Activated T-cell treated with anti-CD3 and anti-CD28 coated beads for 48 hours (primary cell): Measurements from ENCODE around the gene SLC15A3.

Experiments
- DNase-seq: peaks from one replicate; pipeline ENCODE4 v3.0.0-alpha.2; 2020; ENCODE audit warnings: low read depth

SLC15A3 gene

DNA sequence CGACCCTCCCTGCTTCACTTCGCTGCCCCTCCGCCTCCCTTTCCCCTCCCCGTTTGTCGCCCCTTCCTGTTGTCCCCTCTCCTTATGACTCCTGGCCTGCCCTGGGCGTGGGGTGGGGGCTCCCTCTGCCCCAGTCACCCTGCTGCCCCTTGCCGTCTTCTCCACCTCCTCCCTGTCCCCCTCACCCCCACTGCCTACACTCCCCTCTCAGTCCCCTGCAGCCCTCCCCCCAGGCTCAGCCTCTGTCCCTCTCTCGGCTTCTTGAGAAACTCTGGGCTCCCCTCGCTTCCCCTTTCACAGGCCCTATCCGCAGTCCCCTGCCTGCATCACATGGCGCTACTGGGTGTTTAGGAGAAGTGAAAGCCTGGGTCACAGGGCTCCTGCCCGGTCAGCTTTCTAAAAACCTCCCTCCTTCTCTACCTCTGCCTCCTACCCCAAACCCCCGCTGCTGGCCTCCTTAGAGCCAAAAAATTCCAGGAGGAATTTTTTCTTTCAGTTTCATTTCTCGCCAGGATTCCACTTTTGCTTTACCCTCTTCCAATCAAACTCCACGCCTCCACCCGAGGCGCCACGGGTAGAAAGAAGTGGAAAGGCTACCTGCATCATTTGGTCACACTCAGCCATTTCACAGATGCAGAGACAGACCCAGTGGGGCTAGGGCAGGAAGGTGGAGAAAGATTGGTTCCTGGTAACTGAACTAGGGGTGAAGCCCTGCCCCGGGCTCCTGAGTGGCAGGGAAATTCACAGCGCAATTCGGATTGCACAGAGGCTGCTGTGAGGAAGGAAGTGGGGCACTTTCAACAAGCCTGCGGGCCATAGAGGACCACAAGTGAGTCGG, at the start of gene SLC15A3:
TSS of gene SLC15A3 (minus strand) at position 273 of the 838 bp plus-strand sequence. CDS start 625 bp downstream, outside the sequence.
- no peak for DNase-seq

DNA sequence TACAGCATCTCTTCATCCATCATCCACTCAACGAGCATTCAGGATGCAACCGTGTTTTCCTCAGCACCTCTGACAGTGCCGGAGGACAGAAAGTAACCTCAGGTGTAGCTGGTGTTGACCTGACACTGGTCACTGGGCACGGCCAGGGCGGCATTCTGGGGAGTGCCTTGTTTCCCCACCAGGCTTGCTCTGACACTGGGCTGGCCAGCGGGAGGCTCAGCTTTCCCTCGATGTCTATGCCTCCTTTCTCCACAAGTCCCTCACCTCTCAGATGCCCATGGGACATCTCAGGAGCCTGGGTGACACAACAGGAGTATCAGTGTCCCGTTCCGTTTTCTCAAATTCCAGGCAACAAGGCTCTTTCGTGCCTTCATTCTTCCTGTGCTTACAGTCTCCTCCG, 48.5 kb upstream of the SLC15A3 start:
- DNase-seq, result no peak

DNA sequence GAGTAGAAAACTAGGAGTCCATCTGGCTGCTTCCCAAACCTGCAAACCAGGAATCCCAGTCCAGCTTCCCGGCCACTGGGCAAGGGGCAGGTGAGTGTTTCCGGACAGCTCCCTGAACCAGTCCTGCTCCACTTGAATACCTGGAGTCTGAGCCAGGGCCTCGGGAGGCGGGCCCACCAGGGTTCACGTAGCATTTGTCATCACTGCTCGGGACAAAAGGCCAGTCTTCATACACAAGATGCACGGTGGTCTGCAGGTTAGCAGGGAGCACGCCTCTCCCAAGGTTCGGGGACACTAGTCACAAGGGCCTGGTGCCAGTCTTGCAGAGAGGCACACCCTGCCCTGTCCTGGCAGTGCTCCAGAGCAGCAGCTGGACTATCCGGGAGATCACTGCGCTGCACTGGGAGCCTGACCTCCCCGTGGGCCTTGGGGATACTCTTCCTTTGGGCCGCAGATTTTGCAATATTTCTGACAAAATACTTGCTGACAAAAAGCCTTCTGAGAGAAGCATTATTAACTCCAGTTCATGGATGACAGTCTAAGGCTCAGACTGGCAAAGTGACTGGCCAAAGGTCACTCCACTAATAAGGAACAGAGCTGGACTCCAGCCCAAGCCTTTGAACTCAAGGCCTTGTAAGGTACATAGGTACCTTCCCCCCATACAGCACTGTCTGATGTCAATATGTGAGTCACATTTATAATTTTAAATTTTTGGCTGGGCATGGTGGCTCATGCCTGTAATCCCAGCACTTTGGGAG, 44.6 kb upstream of the SLC15A3 start:
- no peak for DNase-seq

DNA sequence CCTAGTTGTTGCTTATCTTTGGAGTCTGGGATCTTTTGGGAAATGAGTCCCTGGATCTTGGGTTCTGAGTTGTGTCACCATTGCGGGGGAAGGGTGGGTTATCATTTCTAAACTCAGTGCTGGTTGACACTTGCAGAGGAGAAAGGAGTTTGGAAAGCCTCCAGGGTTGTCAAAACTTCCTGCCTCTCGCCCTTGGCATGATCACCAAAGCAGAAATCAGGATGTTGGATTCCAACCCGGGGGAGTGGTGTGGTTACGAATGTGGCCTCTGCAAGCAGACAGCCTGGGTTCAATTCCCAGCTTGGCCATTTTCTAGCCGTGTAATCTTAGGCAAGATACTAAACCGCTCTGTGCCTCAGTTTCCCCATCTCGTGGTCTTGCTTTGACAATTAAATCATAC, 43.8 kb upstream of the SLC15A3 start:
- DNase-seq, result no peak

DNA sequence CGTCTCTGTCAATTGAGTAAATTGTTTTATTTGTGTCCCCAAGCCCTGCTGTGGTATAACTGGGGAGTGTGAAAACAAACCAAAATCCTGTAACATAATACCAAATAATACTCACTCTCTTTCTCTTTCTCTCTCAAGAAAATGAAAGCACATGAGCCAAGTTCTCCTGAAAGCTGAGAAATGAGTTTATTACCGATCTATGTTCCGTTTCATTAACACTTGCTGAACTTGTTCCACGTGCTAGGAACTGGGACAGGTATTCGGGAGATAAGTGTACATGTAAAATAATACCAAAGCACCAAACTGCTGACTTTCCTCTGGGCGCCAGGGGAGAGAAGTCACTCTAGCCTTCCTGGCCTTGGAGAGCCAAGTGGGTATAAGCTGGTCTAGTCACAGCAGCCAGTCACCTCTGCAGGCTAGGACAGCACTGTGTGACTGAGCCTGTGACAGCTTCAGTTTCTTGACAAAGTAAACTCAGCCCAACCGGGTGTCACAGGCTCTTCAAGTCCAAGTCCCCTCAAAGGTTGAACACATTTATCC, 42.6 kb upstream of the SLC15A3 start:
- no peak for DNase-seq

DNA sequence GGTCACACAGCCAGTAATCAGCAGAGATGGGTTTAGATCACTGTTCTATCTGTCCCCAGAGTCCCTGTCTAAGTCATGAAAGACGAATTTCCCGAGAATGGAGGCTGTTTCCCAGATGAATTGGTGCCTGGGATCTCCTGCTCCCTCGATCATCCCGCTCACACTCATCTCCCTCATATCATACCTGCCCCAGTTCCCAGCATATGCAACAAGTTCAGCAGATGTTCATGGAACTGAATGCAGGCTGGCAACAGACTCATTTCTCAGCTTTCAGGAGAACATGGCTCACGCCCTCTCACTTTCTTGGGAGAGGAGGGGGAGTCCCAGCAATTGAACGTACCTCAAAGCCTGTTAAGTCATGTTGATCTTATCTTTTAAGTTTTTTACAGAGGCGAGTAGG, 41.6 kb upstream of the SLC15A3 start:
- no peak for DNase-seq

DNA sequence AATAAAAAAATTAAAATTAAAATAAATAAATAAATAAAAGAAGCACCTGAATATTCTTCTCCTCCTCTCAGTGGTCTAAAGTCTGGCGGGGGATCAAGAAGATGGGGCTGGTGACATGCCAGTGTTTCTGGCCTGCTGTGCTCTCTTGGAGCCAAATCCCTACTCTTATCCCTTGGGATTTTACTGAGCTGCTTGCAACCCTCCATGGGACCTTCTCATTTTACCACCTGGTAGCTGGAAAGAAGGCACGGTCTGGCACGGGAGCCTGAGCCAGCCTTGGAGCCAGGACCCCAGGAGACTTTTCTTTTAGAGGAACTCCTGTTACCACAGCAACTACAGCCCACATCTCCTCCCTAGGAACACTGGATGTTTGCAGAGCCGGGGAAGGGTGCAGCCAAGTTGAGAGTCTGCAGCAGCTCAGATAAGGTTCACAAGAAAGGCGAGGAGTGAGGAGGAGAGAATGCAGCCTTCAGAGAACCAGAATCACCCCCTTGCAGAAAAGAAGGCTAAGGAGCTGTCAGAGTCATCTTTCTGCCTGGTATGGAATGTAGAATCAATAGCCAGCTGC, 41.0 kb upstream of the SLC15A3 start:
- DNase-seq, result no peak

DNA sequence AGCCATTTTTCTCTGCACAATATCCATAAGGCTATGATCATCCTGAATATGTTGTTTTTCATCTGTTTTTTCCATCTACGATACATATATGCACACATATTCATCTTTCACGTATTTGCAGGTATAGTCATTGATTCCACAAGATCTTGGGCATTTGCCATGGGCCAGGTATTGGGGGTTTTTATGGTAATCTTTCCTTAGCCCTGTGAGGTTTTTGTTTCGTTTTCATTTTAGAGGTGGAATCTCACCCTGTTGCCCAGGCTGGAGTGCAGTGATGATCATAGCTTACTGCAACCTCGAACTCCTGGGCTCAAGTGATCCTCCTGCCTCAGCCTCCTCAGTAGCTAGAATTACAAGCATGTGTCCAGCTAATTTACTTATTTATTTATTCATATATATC, 39.5 kb upstream of the SLC15A3 start:
- DNase-seq, result no peak

DNA sequence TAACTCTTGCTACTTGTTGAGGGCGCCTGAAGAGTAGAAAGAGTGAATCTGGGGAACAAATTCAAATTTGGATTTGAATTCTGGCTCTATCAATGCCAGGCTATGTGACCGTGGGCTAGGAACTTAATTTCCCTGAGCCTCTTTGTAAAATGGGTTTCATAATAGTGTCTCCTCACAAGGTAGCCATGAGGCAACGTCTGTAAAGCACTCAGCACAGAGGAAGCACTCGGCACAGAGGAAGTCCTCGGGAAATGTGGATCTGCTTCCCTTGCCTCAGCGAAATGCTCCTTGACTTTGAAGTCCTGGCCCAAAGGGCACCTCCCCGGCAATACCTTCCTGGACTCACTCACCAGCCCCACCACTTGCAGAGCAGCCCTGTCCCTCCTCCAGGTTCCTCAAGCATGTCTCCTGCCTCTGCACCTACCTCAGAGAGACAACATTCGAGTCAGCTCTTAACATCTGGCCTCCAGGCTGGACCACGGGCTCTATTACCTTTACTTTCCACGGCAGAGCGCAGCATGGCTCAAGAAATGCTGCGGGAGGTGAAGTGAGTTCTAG, 37.2 kb upstream of the SLC15A3 start:
- no peak for DNase-seq

DNA sequence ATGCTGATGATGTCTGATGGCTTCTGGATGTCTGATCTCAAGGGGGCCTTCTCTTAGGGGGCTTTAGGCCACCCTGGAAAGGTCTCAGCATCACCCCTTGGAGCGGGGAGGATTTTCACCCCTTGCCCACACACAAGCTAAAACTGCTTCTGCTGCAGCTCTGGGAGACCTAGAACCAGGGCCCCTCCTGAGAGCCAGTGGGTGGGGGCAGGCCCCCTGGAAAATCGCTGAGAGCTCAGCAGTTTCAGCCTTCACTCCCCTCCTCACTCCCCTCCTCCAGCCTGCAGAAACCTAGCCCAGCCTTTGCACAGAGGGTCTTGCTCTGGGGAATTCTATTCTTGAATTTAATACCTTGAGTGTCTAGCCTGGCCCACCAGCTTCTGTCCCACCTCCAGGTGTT, 36.7 kb upstream of the SLC15A3 start:
- DNase-seq, result no peak

DNA sequence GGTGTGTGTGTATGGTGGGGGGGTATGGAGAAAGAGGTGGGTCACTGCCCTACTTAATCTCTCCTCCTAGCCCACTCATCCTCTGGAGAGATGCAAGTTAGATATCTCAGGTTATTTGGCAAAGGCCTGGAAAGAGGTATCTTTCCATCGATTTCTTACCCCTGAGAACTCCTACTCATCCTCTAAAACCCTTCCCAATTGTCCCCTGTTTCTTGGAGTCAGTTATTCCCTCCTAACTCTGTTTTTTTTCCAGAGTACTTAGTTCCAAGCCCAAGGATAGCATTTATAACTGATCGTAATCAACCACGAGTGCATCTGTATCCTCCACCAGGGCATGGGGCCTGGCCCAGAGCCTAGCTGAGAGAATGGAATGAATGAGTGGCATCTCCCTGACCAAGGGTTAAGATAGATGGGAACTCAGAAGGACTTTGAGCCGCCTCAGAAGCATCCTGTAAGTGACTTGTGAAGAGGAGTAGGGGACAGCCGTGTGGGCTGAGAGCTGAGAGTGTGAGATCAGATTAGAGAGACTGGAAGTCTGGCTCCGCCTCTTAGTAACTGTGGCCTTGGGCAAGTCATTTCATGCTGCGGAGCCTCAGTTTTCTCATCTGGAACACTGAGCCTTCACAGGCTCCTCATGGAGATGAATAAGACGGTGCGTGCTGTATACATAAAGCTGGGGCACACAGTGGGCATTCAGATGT, 35.8 kb upstream of the SLC15A3 start:
- DNase-seq, result peak; percentile 63

DNA sequence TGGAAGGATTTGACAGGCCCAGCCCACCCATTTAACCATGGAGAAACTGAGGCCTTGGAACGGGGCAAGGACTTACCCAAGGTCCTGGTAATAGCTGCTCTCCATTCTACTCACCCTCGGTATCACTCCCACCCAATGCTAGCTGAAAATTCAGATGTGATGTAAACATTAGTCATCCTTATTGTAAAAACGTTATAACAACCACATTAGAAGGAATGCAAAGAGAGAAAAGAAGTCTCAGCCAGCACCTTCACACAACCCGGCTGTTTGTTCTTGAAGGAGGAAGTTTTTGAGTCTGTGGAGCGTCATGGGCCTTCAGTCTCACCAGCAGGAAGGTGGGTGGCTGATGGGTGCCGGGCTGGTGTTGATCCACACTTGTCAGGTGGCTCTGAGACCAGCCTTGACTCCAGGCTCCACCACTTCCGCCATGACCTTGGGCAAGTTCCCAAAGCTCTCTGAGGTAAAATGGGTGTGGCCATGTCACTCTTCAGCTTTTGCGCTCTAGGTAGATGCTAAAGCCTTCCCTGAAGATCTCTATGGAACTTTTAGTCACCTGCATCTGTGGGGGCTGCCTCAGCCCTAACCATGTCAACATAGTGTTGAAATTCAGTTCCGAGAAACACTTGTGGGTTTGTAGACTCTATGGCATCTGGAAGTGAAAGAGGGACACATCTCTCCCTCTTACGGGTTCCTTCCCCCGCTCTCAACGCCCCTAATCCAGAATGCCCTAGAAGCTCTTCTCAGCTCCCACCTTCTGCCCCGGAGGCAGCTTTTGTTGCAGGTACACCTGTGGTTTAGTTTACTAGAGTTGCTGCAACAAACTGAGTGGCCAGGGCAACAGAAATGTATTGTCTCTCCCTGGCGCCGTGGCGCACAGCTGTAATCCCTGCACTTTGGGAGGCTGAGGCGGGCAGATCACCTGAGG, 34.3 kb upstream of the SLC15A3 start:
- DNase-seq, result peak; percentile 81

DNA sequence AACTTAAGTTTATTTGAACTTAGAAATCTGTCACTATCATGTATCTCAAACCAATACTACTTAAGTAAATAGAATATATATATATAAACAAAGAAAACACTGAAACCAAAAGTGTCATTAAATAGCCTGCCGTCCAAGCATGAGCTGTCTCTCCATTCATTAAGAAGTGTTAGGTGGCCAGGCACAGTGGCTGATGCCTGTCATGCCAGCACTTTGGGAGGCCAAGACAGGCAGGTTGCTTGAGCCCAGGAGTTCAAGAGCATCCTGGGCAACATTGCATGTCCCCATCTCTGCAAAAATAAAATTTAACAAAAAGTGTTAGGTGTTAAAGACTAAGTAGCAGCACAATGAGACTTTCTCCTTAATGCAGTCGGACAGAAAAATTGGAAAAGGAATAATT, 33.5 kb upstream of the SLC15A3 start:
- no peak for DNase-seq

DNA sequence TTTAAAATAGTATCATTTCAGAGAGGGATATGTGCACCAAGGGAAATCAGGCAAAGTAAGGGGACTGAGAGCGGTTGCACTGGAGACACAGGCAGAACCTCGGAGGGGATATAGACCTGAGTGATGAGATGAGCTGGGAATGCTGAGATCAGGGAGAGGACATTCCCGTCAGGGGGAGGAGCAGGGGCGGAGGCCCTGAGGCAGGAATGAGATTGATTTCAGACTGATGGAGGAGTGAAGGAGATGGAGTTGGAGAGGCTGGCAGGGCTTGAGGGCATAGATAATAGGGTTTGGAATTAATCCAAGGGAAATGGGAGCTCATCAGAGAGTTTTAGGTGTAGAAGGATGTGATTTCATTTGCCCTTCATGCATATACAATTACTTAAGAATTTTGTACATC, 32.7 kb upstream of the SLC15A3 start:
- no peak for DNase-seq

DNA sequence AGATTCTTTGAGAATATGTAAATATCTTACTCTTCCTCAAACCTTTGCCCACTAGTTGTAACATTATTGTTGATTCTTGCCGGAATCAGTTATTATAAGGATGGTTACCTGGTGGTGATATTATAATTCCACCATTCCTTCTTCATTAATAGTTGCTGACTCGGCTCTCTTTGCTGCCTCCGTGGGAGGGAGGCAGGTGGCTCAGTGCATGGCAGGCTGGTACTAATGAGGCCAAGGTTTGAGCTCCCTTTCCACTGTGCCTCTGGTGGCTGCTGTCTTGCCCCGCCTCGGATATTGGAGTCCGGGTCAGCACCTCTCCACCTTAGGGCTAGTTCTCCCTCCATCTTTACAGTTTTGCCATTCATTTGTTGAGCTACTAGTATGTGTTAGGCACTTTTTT, 32.2 kb upstream of the SLC15A3 start:
- no peak for DNase-seq

DNA sequence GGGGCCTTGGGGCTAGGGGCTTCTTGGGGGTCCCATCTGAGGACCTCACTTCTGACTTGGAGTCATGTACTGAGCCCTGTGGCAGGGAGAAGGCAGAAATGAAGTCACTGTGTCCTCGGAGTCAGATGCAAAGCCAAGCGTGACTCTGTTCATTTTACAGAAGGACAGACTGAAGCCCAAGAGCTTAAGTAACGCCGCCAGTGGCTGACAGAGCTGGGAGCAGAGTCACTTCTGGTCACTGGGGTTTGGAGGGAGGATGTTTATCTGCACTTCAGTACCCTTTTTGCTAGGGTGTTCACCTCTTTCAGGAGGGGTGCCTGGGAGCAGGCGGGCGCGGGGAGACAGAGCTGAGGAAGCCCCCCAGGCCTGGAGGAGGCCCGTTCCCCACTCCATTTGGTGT, 30.2 kb upstream of the SLC15A3 start:
- no peak for DNase-seq

DNA sequence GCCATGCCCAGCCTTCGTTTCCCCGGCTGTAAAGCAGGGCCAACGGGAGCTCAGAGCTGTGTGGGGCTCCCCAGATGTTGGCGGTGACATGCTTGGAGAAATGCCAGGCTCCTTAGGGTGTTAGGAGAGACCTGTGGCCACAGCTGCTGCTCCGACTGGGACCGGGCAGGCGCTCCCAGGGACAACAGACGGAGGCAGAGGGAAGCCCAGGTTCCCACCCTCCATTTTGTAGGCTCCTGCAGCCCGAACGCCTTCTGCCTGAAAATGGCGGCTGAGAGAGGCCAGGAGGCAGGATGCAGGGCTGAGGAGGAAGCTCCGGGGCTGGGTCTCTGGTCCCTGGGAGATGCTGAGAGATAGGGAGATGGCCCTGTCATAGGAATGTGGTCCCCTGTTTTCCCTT, 29.5 kb upstream of the SLC15A3 start:
- no peak for DNase-seq

DNA sequence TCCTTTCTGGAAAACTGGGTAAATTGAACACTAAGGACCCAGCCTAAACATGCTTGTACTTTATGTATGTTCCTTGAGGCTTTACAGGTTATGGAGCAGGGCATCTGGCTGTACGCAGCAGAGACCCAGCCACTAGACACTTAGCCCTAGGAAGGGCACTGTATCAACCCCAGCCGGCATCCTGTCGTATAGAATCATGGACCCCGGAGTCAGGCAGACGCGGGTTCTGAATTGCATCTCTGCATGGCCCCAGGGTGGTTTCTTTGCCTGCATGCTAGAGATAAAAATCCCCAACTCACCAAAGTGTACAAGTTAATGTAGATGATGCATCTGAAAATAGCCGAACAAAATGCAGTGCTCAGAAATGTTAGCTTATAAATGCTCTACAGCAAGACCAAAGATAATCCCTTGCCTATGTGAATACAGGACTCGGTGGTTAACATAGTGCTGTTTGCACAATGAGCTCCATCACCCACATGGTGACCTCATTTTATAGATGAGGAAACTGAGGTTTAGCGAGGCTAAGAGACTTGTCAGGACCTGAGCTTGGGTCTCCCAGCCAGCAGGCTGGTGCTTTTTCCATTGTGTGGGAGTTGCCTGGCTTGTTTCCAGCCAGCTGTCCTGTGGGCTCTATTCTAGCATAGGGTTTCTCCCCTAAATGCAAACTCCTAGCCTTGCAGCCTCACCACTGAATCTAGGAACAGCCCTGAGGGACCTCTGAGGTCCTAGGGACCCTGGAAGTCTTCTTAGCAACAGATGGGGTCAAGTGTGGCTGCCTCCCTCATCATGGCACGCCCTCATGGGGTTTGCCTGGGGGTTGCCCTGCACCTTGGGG, 26.8 kb upstream of the SLC15A3 start:
- peak; percentile 78 for DNase-seq

DNA sequence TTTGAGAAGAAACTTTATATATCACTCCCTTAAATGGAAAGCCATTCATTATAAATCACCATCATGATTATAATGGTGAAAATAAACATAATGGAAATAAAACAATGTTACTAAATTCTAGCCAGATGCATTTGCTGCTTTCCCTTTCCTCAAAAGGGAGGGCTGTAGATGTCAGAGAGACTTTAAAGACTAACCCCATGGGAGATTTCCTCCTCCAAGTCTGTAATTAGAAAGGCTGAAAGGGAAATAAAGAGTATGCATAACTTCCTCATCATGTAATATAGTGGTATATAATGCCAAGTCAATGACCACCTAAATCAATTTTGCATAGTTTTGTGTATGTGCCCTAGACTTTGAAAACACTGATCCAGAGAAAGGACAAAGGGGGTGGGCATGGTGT, 25.9 kb upstream of the SLC15A3 start:
- no peak for DNase-seq

DNA sequence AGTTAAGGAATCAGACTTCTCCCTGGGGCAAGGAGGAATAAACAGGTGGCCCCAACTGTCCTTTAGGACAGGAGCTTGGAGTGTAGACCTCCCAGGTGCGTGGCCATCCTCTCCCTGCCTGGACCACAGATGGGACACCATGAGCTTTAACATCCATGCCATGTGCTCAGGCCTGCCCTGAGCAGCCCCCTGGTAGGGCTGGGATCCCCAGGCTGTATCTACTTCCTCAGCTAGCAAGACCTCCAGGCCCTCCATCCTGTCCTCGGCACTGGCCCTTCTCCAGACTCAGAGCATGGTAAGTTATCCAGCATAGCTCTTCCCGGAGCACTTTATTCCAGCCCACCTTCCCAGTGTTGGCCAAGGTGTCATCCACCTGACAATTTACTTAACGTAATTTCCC, 25.2 kb upstream of the SLC15A3 start:
- no peak for DNase-seq
